Stimulated activated CD4-positive, alpha-beta T cell treated with anti-CD3 and anti-CD28 coated beads, Interleukin-12 subunit alpha, Interleukin-12 subunit beta, amount 100 ng/mL, for 48 hours (primary cell): Measurements from ENCODE around the gene SNX19.

Experiments used
- DNase-seq, 3 donors: peaks; one replicate each; pipeline ENCODE4 v3.0.0-alpha.2; 2020; ENCODE audit warnings: low read depth in 2 of 3, low spot score in 1 of 3

Gene SNX19

GRCh38 chr11:130846606-130847005 is 69.7 kb downstream of the SNX19 start:
- DNase-seq, result no peak

GRCh38 chr11:130842001-130842400 is 74.3 kb downstream of the SNX19 start:
- no peak for DNase-seq

- DNase-seq, result no peak
Observed at GRCh38 chr11:130840679-130841078, 75.6 kb downstream of the SNX19 start.

- DNase-seq, result no peak
Observed at GRCh38 chr11:130839981-130840666, 76.2 kb downstream of the SNX19 start.

GRCh38 chr11:130837194-130837593 is 79.1 kb downstream of the SNX19 start:
- DNase-seq, result no peak

GRCh38 chr11:130834886-130835285 is 81.4 kb downstream of the SNX19 start:
- no peak for DNase-seq

- no peak for DNase-seq
Observed at GRCh38 chr11:130832566-130833425, 83.5 kb downstream of the SNX19 start.

- DNase-seq, result no peak
Observed at GRCh38 chr11:130831976-130832375, 84.3 kb downstream of the SNX19 start.

GRCh38 chr11:130831506-130831905 is 84.8 kb downstream of the SNX19 start:
- DNase-seq, result no peak

GRCh38 chr11:130830566-130830965 is 85.7 kb downstream of the SNX19 start:
- DNase-seq, result no peak

- no peak for DNase-seq
Observed at GRCh38 chr11:130829920-130830511, 86.3 kb downstream of the SNX19 start.

- no peak for DNase-seq
Observed at GRCh38 chr11:130828741-130829140, 87.5 kb downstream of the SNX19 start.

- no peak for DNase-seq
Observed at GRCh38 chr11:130827451-130828377, 88.6 kb downstream of the SNX19 start.

GRCh38 chr11:130826572-130826971 is 89.7 kb downstream of the SNX19 start:
- no peak for DNase-seq

GRCh38 chr11:130825983-130826382 is 90.3 kb downstream of the SNX19 start:
- no peak for DNase-seq

GRCh38 chr11:130825561-130825960 is 90.7 kb downstream of the SNX19 start:
- no peak for DNase-seq
